ENCODE results near the gene MYPN.
"Not testable (repeated sequence)": the region's sequence is repeated elsewhere in the genome, so short reads cannot be mapped to it uniquely, and the experiment has no call there.

The MYPN gene

DNA sequence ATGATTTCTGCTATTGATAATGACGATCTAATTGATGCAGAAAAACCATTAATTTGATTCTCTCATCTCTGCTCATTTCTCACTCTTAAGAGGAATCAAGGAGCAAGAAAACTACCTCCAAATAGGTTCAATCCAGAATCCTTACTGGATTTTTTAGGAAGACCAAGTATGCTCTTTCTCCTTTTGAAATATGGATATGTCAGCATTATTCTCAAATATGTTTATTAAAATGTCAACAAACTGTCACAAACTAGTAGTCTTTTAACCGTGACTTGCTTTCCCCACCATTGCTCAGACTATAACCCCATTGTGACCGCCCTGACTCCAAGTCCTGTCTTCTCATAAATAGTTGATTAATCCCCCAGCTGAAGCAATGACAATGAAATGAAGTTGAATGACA lies 123.8 kb downstream of the MYPN start:
- DNase-seq = no peak

DNA sequence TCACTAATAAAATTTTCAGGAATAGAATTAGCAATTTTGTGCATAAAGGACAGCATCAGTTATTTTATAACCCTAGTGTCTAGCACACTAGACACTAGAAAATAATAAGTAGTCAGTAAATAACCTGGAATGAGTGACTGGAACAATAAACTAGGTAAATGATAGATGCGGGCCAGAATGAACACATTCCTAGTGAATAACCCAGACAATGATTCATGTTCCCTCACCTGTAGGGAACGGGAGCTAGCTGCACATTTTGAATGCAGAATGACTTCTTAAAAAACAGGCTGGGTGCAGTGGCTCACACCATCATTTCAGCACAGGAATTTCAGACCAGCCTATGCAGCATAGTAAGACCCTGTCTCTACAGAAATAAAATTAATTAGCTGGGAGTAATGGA lies 125.8 kb downstream of the MYPN start:
- DNase-seq = no peak

DNA sequence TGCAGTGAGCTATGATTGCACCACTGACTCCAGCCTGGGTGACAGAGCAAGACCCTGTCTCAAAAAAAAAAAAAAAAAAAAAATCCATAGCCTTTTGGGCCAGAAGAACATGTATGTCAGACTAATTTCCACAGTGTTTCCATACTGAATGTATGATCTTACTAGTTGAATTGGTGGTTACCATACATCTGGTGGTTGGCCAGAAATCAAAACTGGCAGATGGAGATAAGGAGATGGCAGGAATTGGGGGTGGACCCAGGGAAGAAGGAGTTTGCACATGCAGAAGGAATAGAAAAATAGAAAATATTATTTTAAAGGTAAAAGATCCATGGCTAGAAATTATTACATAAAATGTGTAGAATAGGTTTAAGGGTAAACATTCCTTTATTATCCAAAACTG lies 126.3 kb downstream of the MYPN start:
- no peak for DNase-seq

DNA sequence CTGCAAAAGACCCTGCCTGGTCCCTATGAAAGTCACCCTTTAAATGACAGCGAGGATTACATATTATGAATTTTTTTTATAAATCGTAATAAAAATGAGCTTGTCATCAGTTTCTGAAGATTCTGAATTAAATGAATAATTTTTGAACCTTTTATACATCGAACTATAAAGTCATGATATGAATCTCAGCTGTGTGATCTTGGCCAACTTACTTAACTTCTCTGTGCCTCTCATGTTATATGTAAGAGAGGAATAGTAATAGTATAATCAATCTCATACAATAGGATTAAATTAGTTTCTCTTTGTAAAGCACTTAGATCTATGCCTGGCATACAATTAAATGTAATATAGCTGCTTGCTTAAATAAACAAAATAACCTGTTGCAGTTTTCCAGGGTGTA lies 127.9 kb downstream of the MYPN start:
- DNase-seq = no peak

DNA sequence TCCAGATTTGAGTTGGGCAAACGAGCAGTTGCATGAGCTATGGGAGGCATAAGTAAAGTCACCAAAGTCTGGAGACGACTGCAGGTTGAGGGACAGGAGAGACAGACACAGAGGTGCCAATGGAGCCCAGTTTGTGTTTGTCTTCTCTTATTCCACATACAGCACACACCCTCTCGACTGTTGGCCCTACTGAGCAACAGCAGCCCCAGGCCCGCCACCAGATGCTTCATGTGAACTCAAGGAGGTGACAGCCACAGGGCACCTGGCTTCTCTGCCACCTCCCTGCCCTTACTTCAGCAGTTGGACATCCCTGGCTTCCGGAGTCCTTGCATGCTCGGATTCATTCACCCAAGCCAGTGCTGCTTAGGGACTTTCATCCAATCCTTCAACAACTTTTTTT lies 129.1 kb downstream of the MYPN start:
- no peak for DNase-seq

DNA sequence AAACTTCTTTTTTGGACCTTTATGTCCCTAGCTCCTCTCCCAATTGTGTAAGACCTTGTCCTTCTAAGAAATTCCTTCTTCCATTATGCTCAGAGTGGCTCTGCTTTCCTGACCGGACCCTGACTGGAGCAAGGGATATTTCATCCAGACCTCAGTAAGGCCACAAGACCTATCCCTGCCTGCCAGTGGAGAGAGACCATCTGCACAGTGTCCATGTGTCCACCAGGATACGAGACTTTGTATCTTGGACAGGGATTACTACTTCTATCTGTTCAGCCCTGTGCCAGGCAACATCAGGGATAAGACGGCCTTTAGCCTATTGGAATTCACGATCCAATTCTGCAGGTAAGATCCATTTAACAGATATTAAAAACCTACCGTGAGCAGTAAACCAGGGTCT lies 129.8 kb downstream of the MYPN start:
- no peak for DNase-seq

DNA sequence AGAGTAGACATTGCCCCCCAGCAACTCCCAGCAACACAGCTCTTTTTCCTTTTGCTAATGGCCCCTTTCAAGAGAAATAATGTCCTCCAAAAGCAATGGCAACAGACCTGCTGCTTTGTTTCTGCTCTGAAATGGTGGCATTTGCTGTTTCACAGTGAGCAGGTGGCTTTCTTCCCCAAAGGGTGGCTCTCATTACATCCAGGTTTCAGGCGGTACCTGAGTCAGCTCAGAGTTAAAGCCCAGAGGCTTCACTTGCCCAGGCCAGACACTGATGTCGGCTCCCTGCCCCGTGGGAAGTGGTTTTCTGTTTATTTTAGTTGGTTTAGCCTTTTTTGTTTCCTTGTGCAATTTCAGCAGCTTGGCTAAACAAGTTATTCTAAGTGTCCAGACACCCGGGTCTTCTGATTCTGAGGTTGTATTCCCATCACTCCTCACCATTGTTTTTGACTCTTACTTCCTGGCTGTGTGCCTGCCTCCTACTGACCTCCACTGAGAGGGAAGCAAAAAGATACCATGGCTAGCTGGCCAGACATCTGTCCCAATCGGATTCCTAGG lies 130.4 kb downstream of the MYPN start:
- no peak for DNase-seq

DNA sequence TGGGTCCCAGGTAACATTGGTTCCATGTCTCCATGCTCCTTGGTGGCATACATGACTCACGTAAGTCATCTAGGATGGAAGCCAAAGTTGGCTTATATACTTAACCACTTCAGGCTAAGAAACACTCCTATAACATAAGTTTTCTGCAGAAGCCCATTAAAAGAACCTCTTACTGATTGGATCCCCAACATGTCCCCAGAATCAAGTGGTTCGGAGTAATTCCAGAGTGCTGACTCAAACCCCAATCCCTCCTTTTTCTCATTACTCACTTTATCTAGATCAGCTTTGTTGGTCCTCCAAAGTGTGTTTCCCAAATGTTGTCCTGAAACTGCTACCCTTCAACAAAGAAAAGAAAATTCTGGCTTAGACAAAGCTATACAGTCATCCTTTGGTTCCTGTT lies 132.8 kb downstream of the MYPN start:
- peak; percentile 55 for DNase-seq

DNA sequence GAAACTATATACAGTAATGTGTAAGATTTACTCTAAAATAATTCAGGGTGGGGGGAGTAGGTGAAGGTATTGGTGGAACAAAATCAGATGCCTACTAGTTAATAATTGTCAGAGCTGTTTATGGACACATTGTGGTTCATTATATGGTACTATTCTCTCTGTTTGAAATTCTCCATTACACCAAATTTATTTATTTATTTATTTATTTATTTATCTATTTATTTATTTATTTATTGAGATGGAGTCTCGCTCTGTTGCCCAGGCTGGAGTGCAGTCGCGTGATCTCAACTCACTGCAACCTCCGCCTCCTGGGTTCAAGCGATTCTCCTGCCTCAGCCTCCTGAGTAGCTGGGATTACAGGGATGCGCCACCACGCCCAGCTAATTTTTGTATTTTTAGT lies 137.1 kb downstream of the MYPN start:
- not testable (repeated sequence) for DNase-seq

DNA sequence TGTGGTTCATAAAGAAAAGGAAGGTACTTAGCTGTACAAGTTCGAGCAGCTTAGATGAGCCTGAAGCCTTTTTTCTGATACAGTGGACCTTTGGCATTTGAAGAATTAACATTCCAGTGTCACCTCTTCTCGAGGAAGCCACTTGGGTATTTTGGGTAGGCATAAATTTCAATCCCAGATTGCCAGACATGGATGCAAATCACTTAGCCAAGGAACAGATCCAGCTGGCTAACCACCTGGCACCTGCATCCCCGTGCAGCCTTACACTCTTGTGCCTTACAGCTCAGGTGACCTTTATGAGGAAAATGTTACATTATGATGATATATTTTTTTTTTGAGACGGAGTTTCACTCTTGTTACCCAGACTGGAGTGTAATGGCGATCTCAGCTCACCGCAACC lies 138.6 kb downstream of the MYPN start:
- DNase-seq = no peak

DNA sequence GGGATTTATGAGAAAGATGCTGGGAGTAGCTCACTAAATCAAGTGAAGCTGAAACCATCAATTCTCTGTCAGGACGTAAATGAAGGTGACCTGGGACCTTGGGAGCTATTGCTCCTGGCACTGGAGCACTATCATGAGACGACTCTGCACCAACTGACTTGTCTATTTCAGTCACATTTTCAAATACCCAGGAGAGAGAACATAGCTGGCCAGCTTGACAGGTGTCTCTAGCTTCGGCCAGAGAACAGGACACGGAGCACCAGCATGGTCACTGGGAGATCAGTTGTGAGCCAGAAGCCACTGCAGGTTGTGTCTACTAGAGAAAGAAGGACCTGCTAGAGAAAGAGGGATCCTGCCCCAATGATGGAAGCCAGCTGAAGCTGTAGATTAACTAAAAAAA lies 140.0 kb downstream of the MYPN start:
- DNase-seq = no peak

DNA sequence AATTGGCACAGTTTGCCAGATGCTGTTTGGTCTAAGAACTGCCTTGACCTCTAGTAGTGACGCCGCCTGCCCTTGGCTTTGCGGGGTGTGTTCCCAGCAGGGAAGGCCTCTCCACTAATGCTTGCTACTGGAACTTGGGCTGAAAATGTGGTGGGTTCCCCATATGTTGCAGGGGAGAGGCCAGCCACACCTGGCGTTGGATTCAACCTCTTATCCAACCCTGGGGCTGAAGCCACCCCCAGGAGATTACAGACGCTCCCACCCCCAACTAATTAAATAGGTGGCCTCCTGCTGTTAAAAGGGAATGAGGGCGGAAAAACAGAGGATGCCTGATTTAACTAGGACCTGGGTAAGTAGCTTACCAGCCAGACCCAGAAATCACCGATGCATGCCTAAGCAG lies 141.9 kb downstream of the MYPN start:
- DNase-seq = no peak

DNA sequence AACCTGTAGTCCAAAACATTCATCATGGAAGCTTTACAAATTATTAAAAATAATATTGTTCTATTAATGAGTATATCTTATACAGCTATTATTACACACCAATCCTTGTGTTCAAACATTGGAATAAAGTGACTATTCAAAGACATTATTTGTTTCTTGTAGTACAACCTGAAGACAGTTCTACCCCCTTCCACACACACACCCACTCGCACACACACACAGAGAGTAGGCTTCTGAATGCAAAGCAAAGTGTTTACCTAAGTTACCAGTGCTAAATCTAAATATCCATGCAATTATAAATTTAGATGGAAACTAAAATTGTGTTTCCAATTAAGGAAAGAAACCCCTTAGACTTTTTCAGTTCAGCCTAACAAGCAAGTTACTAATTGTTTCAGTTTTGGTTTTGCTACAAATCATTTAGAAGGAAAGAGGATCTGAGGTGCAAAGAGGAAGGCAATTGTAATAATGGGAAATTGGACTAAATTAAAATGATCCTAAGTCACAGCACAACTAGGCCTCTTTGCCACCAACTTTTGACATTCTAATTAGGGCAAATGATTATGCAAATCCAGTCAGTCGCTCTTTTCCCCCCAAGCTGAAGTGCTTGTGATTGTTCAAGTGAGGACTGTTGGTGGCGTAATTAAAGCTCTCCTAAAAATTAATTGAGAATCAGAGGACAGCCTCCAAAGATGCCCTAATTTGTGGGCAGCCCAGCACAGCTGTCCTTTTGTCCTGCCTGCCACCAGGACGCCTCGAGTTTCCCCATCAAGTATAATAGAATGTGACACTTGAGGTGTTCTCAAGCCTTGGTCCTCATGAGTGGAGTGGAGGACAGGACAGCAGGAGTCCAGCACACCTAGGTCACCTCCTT lies 142.6 kb downstream of the MYPN start:
- no peak for DNase-seq

DNA sequence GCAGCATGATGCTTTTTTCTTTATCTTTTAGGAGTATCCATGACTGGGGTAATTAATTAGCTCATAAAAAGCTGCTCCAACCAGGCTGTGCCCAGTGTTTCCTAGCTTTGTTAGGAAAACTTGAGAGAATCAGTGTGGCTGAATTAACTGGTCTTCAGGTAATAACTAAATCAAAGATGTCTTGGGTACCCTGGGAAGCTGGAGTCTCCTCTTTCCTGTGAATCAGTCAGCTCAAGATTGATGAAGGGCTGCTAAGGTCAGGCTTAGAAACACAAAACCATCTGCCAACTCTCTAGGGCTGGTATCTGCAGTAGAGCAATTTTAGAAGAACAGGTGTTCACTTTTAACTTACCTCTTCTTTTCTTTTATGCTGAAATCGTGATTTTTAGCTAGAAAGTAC lies 144.1 kb downstream of the MYPN start:
- DNase-seq = no peak

DNA sequence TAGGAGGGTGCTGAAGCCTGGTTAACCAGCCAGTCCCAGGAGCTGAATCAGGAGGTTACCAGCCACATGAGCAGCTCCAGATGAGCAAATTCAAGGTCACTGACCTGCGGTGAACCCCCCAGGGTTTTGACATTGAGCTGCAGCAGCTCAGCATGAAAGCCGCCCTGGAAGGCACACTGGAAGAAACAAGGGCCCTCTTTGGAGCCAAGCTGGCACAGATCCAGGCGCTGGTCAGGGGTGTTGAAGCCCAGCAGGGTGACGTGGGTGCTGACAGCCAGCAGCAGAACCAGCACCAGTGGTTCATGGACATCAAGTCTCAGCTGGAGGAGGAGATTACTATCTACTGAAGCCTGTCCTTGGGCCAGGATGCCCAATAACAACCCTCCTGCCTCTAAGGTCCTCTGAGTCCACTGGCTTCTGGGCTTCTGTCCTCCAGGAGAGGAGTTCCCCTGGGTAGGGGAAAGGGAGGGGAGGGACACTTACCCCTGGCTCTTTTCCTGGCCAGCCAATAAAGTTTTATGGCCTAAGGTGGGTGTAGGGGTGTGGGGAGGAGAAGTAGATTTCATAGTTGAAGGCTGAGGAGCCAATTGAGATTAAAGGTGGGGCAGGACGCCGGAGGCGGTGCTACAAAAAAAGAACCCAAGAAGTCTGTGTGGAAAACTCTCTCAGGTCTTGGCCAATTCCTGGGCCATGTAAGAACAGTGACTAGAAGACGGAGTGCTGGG lies 152.0 kb downstream of the MYPN start:
- no peak for DNase-seq

Data from fibroblast of skin of right biceps (primary cell).